ENCODE results near the gene CRLF3.
A peak's percentile ranks its signal among the peaks of the same experiment; 100 is the strongest.
"Not testable (repeated sequence)": the region's sequence is repeated elsewhere in the genome, so short reads cannot be mapped to it uniquely, and the experiment has no call there.

CRLF3 gene, protein sequence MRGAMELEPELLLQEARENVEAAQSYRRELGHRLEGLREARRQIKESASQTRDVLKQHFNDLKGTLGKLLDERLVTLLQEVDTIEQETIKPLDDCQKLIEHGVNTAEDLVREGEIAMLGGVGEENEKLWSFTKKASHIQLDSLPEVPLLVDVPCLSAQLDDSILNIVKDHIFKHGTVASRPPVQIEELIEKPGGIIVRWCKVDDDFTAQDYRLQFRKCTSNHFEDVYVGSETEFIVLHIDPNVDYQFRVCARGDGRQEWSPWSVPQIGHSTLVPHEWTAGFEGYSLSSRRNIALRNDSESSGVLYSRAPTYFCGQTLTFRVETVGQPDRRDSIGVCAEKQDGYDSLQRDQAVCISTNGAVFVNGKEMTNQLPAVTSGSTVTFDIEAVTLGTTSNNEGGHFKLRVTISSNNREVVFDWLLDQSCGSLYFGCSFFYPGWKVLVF

DNA sequence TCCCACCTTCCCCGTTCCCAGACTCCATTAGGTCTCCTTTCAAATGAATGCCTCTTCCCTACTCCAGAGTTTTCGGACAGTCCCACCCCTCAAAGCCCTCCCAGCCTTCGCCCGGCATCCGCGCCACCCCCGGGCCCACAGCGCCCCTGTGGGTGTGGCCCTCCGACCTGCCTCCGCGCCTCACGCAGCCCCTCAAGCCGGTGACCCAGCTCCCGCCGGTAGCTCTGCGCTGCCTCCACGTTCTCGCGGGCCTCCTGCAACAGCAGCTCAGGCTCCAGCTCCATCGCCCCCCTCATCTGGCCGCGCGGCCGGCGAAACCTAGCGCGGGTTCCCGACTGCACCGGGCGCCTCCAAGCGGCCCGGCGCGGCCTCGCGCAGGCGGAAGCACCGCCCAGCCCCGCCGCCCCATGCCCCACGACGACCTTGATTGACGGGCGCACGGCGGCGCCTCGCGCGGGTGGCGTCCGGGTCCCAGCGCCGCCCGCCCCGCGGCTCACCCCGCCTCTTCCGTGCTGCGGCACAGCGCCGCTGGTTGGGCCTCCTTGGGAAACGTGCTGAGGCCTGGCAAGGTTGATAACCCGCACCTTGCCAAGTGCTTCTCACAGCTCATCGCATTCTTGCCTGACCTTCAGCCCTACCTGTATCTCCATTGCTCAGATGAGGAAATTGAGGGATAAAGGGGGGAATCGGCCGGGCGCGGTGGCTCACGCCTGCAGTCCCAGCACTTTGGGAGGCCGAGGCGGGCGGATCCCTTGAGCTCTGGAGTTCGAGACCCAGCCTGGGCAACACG lies at the start of gene CRLF3:
Gene CRLF3, minus strand, starts transcription at position 337 of the 790 bp plus-strand sequence. Its CDS starts 41 bp downstream, at position 296.
- peak; percentile 74 for DNase-seq (ENCODE audit: low read depth)

- DNase-seq (ENCODE audit: low read depth), result no peak
Observed at GRCh38 chr17:30869005-30869404, 44.5 kb upstream of the CRLF3 start.

DNA sequence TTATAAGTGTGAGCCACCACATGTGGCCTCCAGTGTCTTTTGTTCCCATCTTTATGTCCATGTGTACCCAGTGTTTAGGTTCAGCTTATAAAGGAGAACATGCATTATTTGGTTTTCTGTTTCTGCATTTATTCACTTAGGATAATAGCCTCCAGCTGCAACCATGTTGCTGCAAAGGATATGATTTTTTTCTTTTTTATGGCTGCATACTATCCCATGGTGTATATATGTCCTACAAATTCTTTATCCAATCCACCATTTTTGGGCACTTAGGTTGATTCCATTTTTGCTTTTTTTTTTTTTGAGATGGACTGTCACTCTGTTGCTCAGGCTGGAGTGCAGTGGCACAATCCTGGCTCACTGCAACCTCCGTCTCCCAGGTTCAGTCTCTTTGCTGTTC lies 40.1 kb upstream of the CRLF3 start:
- DNase-seq (ENCODE audit: low read depth), result no peak

DNA sequence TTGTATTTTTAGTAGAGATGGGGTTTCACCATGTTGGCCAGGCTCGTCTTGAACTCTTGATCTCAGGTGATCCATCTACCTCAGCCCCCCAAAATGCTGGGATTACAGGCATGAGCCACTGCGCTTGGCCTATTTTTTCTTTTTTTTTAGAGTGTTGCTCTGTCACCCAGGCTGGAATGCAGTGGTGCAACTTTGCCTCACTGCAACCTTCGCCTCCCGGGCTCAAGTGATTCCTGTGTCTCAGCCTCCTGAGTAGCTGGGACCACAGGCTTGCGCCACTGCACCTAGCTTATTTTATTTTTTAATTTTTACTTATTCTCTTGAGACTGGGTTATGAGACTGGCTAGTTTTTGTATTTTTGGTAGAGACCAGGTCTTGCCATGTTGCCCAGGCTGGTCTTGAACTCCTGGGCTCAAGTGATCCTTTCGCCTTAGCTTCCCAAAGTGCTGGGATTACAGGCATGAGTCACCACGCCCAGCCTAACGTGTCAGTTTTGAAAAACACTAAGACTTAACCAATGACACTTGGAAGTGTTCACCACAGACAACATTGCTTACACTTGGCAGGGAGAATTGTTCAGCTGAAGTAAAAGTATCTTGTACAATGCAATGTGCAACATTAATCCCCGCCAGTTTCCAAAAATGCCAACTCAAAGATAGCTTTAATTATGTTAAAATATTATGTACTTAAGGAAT lies 34.2 kb upstream of the CRLF3 start:
- DNase-seq (ENCODE audit: low read depth), result no peak

DNA sequence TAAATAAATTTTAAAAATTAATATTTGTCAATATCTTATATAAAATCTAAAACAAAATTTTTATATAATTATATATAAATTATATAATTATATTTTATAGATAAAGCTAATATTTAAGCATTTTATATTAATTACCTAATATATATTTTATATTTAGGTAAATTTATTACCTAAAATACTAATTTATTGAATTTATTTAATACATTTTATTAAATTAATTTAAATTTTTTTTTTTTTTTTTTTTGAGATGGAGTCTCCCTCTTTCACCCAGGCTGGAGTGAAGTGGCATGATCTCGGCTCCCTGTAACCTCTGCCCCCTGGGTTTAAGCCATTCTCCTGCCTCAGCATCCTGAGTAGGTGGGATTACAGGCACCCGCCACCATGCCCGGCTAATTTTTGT lies 29.7 kb upstream of the CRLF3 start:
- DNase-seq (ENCODE audit: low read depth), result no peak

DNA sequence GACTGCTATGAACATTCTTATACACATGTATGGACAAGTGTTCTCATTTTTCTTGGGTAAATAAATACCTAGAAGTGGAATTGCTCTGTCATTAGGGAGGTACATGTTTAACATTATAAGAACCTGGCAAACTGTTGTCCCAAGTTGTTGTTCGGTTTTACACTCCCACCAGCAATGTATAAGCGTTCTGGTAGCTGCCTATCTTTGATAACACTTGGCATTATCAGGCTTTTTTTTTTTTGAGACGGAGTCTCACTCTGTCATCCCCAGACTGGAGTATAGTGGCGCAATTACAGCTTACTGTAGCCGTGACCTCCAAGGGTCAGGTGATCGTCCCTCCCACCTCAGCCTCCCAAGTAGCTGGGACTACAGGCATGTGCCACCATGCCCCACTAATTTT lies 23.5 kb upstream of the CRLF3 start:
- DNase-seq (ENCODE audit: low read depth), result no peak

DNA sequence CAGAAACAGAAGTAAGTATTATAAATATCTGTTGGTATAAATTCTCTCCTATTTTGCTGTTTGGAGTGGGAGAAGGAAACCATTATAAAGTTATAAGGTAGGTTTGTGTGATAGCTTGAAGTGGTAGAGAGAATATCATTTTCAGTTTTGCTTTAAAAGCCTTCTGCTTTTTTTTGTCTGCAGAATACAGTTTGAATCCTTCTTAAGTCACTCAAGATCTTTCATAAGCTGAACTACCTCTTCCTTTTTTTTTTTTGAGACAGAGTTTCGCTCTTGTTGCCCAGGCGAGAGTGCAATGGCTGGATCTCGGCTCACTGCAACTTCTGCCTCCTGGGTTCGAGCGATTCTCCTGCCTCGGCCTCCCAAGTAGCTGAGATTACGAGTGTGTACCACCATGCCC lies 16.3 kb upstream of the CRLF3 start:
- DNase-seq (ENCODE audit: low read depth), result no peak

- DNase-seq (ENCODE audit: low read depth), result no peak
Observed at GRCh38 chr17:30838202-30838807, 13.8 kb upstream of the CRLF3 start.

- no peak for DNase-seq (ENCODE audit: low read depth)
Observed at GRCh38 chr17:30832438-30833124, 8.1 kb upstream of the CRLF3 start.

DNA sequence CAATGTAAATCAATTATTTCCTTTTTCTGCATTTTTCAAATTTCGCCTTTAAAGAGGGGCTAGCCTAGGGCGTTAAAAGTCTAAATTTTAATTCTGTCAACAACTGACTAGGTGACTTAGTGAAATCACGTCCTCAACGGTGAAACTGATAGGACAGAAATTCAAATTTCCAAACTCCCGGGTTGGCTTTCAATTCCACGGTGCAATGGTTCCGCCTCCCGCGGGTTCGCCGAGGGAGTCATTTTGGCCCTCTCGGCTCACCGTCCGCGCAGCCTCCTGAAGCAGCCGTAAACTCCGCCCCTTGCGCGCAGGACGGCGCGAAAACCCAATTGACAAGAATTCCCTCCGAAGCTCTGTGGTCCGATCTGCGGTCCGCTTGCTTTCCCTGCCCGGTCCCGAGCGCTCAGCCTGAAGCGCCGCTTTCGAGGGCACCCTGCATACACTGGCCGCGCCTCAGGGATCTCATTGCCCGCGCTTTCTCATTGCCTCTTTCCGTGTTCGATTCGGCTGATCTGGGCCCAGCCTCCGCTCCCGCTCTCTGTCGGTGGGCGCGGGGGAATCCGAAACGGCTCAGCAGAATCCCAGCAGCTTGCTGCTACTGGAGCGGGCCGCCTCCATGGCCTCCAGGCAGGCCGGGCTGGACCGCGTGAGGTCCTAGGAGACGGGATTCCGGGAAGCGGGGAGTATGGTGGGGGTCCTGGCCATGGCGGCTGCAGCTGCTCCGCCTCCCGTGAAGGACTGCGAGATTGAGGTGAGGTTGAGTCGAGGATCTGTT lies 7.4 kb upstream of the CRLF3 start, which contains the start of gene ATAD5:
Gene ATAD5, plus strand, starts transcription at position 304 of the 775 bp plus-strand sequence. Its CDS starts 382 bp downstream, at position 686.
- peak; percentile 77 for DNase-seq (ENCODE audit: low read depth)

- DNase-seq (ENCODE audit: low read depth), result no peak
Observed at GRCh38 chr17:30831257-30831656, 6.8 kb upstream of the CRLF3 start.

- DNase-seq (ENCODE audit: low read depth), result no peak
Observed at GRCh38 chr17:30829022-30829421, 4.5 kb upstream of the CRLF3 start.

DNA sequence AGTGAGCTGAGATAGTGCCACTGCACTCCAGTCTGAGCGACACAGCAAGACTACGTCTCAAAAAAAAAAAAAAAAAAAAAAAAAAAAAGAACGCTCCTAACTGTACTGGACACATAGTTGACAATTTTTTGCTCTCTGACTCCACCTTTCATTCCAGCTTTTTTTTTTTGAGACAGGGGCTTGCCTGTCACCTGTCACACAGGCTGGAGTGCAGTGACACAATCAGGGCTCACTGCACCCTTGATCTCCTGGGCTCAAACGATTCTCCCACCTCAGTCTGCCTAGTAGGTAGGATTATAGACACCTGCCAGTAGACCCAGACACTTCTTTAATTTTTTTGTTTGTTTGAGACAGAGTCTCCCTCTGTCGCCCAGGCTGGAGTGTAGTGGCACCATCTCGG lies 2.6 kb upstream of the CRLF3 start:
- no peak for DNase-seq (ENCODE audit: low read depth)

DNA sequence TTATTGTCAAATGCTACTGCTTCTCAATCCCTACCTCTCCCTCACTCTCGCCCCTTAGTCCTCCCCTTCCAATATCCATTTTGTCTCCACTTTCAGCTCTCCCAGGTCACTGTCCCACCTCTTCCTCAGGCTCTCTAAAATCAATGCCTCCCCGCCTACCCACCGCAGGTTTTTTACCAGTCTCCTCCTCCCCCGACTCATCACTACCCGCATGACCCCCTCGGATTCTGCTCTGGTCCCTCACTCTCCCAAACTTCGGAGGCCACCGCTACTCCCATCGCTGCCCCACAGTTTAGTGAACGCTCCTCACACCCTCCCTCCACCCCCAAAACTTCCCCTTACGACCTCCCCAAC lies 513 bp downstream of the CRLF3 start:
- DNase-seq (ENCODE audit: low read depth), result no peak

- peak; percentile 34 for DNase-seq (ENCODE audit: low read depth)
Observed at GRCh38 chr17:30823421-30823820, 1.1 kb downstream of the CRLF3 start.

- DNase-seq (ENCODE audit: low read depth), result not testable (repeated sequence)
Observed at GRCh38 chr17:30822919-30823318, 1.6 kb downstream of the CRLF3 start.

DNA sequence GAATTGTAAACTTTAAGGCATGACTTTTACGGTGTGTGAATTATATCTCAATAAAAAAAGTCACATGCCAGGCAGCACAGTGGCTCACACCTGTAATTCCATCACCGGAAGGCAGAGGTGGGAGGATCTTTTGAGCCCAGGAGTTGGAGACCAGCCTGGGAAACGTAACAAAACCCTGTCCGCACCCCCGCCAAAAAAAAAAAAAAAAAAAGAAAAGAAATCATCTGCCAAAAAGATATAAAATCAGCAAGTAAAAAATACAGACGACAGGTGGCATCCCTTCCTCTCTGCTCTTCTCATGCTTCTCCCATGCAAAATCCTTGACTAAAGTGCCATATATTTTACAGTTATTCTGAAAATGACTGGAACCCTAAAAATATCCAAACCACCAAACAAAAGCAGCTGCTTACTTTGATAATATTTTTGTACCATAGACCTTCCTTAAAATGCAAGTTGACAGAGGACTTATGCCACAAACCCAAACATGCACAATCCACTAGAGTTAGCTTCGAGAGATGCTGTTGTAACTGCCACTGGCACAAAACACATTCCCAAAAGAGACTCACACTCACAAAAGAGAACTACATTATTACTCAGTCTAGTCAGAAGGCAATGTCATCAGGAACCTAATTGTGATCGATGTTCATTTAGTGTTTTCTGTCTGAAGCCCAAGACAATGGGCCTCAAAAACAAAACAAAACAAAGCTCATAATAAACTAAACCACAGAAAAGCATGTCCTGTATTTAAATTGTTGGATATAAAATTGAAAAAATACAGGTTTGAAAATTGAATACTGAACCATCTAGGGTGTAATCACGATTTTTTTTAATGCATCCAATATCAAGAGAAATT lies 2.4 kb downstream of the CRLF3 start:
- no peak for DNase-seq (ENCODE audit: low read depth)

- DNase-seq (ENCODE audit: low read depth), result no peak
Observed at GRCh38 chr17:30819971-30820705, 4.4 kb downstream of the CRLF3 start.

DNA sequence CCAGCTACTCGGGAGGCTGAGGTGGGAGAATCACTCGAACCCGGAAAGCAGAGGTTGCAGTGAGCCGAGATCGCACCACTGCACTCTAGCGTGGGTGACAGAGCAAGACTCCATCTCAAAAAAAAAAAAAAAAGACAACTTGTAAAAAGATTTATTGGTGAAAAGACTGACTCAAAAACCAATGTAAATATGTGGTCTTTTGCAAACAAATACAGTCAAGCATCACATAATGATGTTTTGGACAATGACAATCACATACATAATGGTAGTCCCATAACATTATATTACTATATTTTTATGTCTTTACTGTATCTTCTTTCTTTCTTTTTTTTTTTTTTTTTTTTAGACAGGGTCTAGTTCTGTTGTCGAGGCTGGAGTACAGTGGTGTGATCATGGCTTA lies 8.3 kb downstream of the CRLF3 start:
- no peak for DNase-seq (ENCODE audit: low read depth)
